ENCODE measurements around the gene NR2F2.

DNA sequence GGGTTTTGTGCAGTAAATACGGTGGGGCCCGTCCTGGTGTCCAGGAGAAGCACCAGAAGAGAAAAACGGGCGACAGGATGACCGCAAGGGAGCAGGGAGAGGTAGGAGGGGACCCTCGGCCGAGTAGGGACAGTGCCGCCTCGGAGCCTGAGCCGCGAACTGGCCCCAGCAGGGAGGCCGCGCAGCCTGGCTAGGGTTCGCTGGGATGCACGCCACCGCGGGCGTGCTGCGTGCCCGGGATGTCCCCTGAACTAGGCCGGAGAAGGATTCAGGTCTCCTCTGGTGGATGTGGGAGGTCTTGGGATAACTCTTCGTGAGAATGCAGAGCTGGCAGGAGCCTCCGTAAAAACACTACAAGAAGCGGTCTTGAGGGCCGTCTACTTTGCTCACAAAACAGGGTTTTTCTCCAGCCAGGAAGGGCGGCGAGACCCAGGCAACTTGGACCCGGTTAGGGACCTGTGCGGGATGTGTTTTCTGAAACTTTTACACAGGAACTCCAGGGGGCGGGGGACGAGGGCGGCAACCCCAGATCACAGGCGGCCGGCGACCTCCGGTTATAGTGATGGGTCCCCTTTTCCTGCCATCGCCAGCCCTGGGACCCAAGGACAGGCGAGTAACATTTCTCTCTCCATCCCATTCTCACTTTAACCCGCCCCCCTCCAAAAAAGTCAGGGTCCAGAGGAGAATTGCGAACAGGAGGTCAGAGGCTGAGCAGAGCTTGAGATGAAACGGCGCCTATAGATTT is 35.5 kb downstream of the NR2F2 start:
- no peak for TF ChIP-seq CTCF (IDR thresholded peaks at IDR 0.05; ENCODE audit: low read length)
- no peak for TF ChIP-seq EZH2 (optimal IDR thresholded peaks at IDR 0.05; ENCODE audit: low read depth, low read length)

Measured in MM.1S (cell line).